Stomach smooth muscle (tissue), 2 donors: ENCODE results near the gene CLHC1.
A peak's percentile ranks its signal among the peaks of the same experiment; 100 is the strongest.
"Not testable (repeated sequence)": the region's sequence is repeated elsewhere in the genome, so short reads cannot be mapped to it uniquely, and the experiment has no call there.

ENCODE experiments used
- H3K27ac ChIP-seq: one replicate; pipeline ENCODE4 v1.7.0; 2013; ENCODE audit warnings: mild to moderate bottlenecking, low read length, inconsistent platforms
- H3K27me3 ChIP-seq, 2 donors: one replicate each; pipeline ENCODE4 v1.7.0; 2013; ENCODE audit warnings: low read length in 2 of 2; ENCODE audit not compliant: insufficient read depth in 2 of 2, control insufficient read depth in 1 of 2
- H3K36me3 ChIP-seq, 2 donors: one replicate each; pipeline ENCODE4 v1.7.0; 2013; ENCODE audit warnings: low read length in 2 of 2; ENCODE audit not compliant: control insufficient read depth in 2 of 2, insufficient read depth in 2 of 2
- H3K4me1 ChIP-seq: one replicate; pipeline ENCODE4 v1.7.0; 2013; ENCODE audit warnings: low read length; ENCODE audit not compliant: control insufficient read depth, insufficient read depth
- H3K4me3 ChIP-seq, 2 donors: one replicate each; pipeline ENCODE4 v1.7.0; 2013; ENCODE audit warnings: low read length in 2 of 2
- H3K9ac ChIP-seq, 2 donors: one replicate each; pipeline ENCODE4 v1.7.0; 2013; ENCODE audit warnings: low read length in 2 of 2, mild to moderate bottlenecking in 1 of 2
- H3K9me3 ChIP-seq, 2 donors: one replicate each; pipeline ENCODE4 v1.7.0; 2013; ENCODE audit warnings: low read length in 2 of 2; ENCODE audit not compliant: control insufficient read depth in 2 of 2
- donor health status: healthy.
- donor health status: Pancreatic carcinoma.

CLHC1 gene

DNA sequence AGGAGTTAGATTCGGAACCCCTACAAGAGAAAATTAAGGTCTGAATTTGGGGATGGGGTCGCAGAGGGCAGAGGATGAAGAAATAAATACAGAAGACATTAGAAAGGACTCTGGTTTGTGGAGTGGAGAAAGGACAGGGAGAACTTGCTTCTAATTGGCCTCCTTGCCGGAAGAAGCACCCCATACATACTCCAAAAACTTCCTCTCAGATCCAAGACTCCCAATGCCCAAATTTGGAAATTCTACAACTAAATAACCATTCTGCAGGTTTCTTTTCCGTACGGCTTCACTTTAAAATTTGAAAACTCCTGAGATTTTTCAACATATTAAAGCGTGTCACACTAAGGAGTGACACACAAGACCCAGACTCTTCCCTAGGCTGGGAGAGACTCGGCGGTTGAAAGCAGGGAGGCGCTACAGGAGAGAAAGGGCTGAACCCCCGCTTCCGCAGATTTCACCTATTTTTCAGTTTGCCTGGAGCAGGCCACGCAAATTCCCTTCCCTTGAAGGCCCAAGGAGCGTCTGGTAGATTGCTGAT, 478 bp downstream of the CLHC1 start:
- H3K9ac ChIP-seq, result peak overlapping the region; percentile 98 to 99
- no peaks in the 10 kb centered on the region for H3K9me3 ChIP-seq
- H3K36me3 ChIP-seq, result peaks cover 16 to 20% of the 10 kb centered on the region in 2 donors
- H3K4me1 ChIP-seq, result peaks cover 15% of the 10 kb centered on the region
- peak overlapping the region; percentile 96 to 99 for H3K4me3 ChIP-seq
- H3K27ac ChIP-seq, result peak overlapping the region; percentile 94
- no peaks in the 10 kb centered on the region for H3K27me3 ChIP-seq

DNA sequence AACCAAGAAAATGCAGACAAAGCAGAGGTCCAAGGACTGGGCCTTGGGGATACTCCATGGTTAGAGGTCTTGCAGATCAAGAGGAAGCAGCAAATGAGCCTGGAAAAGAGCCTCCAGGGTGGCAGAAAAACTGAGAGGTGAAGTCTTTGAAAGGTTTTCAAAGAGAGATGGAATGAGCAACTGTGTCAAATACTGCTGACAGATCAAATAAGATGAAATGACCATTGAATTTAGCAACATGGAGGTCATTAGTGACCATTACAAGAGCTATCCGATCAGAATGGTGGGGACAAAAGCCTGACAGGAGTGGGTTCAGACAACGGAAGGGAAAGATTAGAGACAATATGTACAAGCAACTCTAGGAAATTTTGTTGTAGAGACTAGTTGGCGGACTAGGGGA, 1.5 kb downstream of the CLHC1 start:
- H3K9me3 ChIP-seq, result no peaks in the 10 kb centered on the region
- no peak overlapping the region for H3K27ac ChIP-seq

DNA sequence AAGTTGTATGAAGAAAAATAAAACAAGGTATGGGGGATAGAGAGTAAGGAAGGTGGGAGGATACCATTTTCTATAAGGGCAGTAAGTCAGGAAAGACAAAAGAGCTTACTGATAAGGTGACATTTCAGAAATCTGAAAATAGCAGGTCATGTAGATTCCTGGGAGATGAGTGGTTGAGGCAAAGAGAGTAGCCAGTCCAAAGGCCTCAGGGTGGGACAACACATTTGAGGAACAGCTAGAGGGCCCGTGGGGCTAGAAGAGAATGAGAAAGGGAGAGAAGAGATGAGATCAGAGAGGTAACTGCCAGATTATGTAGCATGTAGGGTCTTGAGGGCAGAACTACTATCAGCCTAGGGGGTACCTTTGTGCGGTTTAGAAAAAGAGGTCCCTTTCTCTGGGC, 2.9 kb downstream of the CLHC1 start:
- Histone ChIP-seq H3K9me3 (no peaks in the 10 kb centered on the region), H3K27me3 (no peaks in the 10 kb centered on the region), H3K9ac (no peak overlapping the region), H3K4me3 (no peak overlapping the region), H3K27ac (no peak overlapping the region), H3K4me1 (peaks cover 14% of the 10 kb centered on the region), H3K36me3 (peaks cover under 1 to 1% of the 10 kb centered on the region in 2 donors)

More for the DNA sequence above, 1.5 kb downstream of the CLHC1 start:
- Histone ChIP-seq H3K4me3 (no peak overlapping the region), H3K36me3 (peaks cover 12 to 14% of the 10 kb centered on the region in 2 donors), H3K9ac (no peak overlapping the region), H3K27me3 (no peaks in the 10 kb centered on the region), H3K4me1 (peaks cover 15% of the 10 kb centered on the region)

DNA sequence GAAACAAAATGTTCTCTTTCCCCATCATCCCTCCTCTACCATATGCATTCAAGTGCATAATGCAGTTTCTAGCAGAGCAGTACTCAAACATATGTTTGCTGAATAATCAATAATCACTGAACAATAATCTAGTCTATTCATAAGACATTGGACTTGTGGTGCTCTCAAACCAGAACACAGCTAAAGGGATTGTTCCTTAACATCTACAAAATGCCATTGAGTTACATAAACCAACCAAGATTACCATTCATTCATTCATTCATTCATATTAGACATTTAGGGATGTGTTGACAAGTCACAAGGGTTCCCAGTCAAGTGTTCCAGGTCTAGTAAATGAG, 3.9 kb downstream of the CLHC1 start:
- H3K9ac ChIP-seq, result no peak overlapping the region
- no peak overlapping the region for H3K27ac ChIP-seq
- no peaks in the 10 kb centered on the region for H3K9me3 ChIP-seq
- H3K36me3 ChIP-seq, result no peaks in the 10 kb centered on the region
- no peaks in the 10 kb centered on the region for H3K27me3 ChIP-seq
- peaks cover 4% of the 10 kb centered on the region for H3K4me1 ChIP-seq
- no peak overlapping the region for H3K4me3 ChIP-seq

DNA sequence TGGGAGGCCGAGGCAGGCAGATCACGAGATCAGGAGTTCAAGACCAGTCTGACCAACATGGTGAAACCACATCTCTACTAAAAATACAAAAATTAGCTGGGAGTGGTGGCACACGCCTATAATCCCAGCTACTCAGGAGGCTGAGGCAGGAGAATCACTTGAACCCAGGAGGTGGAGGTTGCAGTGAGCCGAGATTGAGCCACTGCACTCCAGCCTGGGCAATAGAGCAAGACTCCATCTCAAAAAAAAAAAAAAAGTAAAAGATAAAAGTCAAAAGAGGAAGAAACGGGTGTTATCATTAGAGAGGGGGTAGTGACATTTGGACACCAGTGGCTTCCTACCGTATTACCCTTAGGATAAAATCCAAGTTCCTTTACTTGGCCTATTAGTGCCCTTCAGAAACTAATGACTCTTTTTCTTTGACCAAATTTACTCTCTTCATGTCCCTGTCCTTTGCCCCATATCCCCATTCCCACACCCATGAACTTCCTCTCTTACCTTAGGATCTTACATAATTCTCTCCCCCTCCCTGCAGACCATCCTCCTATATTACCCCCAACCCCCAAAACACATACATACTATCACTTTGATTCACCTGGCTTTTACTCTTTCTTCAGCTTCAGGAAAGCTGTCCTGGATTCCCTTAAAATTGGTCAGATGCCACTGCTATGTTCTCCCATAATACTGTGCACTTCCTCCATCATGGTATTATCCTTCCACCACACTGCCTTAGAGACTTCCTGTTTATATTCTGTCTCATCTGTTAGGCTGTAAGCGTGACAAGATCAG, 4.5 kb downstream of the CLHC1 start:
- H3K27ac ChIP-seq, H3K4me1 ChIP-seq, H3K27me3 ChIP-seq, H3K4me3 ChIP-seq, H3K9me3 ChIP-seq, H3K36me3 ChIP-seq, H3K9ac ChIP-seq: not testable (repeated sequence)

DNA sequence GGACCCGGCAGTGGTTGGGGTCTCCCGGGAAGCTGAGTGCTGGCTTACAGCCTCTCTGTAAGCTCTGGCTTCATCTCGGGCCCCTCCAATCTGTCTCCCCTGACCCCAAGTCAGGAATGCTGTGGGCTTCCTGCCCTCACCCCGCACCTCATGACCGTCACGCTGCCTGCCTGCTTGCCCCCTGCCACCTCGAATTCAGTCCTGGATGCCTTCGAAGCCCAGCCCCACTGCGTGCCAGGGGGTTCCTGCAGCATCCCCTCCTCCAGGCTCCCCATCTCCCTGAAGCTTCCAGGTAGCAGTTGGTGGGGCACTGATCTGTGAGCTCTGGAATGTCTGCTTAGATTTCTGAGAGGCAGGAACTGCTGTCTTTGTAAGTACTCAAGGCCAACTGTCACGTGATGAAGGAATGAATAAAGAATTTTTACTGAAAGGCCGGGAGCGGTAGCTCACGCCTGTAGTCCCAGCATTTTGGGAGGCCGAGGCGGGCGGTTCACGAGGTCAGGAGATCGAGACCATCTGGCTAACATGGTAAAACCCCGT, 6.5 kb downstream of the CLHC1 start:
- H3K4me1 ChIP-seq, result no peaks in the 10 kb centered on the region
- no peak overlapping the region for H3K27ac ChIP-seq

DNA sequence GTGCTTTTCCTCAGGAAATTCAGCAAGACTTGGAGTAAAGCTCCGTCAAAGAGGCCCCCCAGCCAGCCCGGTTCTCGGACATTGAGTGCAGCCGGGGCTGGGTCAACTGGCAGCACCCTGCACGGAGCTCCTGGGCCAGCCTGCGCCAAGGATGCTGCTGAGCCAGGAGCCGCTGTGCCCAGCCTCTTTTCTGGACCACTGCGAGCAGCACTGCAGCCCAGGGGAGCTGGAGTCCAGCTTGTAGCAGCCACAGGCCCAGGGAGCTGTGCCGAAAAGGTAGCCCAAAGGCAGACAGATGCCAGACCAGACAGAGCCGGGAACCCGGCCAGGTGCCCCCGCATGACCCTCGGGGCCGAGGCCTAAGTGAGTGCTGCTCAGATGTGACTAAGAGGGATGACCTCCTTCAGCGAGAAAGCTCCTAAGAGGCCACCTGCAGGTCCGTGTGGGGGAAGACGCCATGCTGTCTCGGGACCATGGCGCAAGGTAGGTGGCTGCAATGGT, 7.3 kb downstream of the CLHC1 start:
- Histone ChIP-seq H3K4me3 (no peak overlapping the region), H3K27ac (no peak overlapping the region), H3K9me3 (no peaks in the 10 kb centered on the region), H3K4me1 (no peaks in the 10 kb centered on the region), H3K27me3 (no peaks in the 10 kb centered on the region), H3K36me3 (no peaks in the 10 kb centered on the region), H3K9ac (no peak overlapping the region)

More for the DNA sequence above, 6.5 kb downstream of the CLHC1 start:
- Histone ChIP-seq H3K9me3 (no peaks in the 10 kb centered on the region), H3K9ac (no peak overlapping the region), H3K27me3 (no peaks in the 10 kb centered on the region), H3K36me3 (no peaks in the 10 kb centered on the region), H3K4me3 (no peak overlapping the region)

DNA sequence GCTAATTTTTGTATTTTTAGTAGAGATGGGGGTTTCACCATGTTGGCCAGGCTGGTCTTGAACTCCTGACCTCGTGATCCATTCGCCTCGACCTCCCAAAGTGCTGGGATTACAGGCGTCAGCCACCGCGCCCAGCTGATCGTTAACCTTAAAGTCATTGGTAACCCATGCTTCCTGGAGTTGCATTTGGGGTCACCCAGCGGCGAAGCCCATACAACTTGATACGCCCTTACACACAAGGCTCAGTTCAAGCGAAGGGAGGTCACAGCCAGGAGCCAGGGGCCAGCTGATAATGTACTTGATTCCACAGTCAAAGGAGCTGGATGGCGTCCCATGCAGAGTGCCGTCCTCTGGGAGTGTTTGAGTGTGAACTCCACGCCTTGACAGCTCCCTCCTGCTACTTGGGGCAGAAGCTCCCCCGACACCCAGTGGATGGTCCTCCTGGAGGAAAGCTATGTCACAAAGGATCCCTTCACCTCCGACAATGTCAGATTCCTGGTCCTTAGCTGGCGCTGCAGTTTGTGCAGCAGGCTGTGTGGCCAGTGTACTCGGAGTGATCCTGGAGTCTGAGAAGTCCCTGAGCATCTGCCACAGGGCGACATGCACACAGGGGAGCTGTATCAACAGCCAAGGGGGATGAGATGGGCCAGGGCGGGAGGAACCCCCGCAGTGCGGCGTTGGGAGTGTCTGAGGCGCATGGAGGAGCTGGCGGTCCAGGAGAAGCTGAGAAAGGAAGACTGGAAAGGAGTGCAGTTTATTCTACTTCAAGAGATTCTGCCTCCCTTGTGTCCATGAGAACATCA, 7.9 kb downstream of the CLHC1 start:
- no peak overlapping the region for H3K9ac ChIP-seq
- no peaks in the 10 kb centered on the region for H3K27me3 ChIP-seq
- H3K36me3 ChIP-seq, result no peaks in the 10 kb centered on the region
- H3K9me3 ChIP-seq, result no peaks in the 10 kb centered on the region
- peak overlapping the region; percentile 44 to 81 for H3K4me3 ChIP-seq
- peak overlapping the region; percentile 13 for H3K27ac ChIP-seq
- no peaks in the 10 kb centered on the region for H3K4me1 ChIP-seq

DNA sequence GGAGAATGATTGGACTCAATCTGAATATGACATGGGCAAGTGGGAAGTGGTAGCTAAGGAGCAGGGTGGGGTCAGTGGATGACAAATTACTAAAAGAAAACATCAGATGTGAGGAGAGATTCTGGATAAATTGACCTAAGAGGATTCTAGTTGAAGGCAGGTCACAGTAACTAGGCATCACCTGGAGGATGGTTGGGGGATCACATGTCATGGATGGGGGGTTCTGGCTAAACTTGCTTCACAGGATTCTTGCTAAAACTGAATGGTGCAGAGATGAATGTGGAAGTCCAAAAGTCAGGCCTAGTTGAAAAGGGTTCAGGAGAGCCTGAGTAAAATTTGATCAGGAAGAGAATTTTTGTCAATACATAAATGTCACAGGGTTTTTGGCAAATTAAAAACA, 18.3 kb downstream of the CLHC1 start:
- H3K9me3 ChIP-seq, result no peaks in the 10 kb centered on the region
- no peak overlapping the region for H3K4me3 ChIP-seq
- H3K9ac ChIP-seq, result no peak overlapping the region
- no peak overlapping the region for H3K27ac ChIP-seq
- H3K4me1 ChIP-seq, result no peaks in the 10 kb centered on the region
- no peaks in the 10 kb centered on the region for H3K36me3 ChIP-seq
- H3K27me3 ChIP-seq, result no peaks in the 10 kb centered on the region

DNA sequence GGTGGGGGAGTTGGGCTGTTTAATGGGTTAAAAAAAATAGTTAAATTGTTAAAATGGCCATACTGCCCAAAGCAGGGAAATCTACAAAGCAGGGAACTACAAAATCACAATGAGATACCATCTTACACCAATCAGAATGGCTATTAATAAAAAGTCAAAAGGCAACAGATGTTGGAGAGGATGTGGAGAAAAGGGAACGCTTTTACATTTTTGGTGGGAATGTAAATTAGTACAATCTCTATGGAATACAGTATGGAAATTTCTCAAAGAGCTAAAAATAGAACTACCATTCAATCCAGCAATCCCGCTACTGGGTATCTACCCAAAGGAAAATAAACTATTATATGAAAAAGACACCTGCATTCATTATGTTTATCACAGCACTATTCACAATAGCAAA, 27.1 kb downstream of the CLHC1 start:
- Histone ChIP-seq H3K4me1 (no peaks in the 10 kb centered on the region), H3K4me3 (no peak overlapping the region), H3K27ac (no peak overlapping the region), H3K9me3 (no peaks in the 10 kb centered on the region), H3K9ac (no peak overlapping the region), H3K27me3 (no peaks in the 10 kb centered on the region), H3K36me3 (no peaks in the 10 kb centered on the region)
